Nephron (organoid): ENCODE results near the gene POLE.

Experiments
- H3K27ac Mint-ChIP-seq, 3 experiments: 2 replicates each; pipeline ENCODE4 v1.8.0; 2020; ENCODE audit warnings: mixed read lengths in 3 of 3, mild to moderate bottlenecking in 2 of 3, moderate library complexity in 1 of 3
- H3K27me3 Mint-ChIP-seq: 2 replicates; pipeline ENCODE4 v1.8.0; 2021; ENCODE audit warnings: low read depth, mild to moderate bottlenecking, moderate library complexity, mixed read lengths
- H3K36me3 Mint-ChIP-seq: 2 replicates; pipeline ENCODE4 v1.8.0; 2020; ENCODE audit warnings: low read depth, mixed read lengths
- H3K4me1 Mint-ChIP-seq: 2 replicates; pipeline ENCODE4 v1.8.0; 2020; ENCODE audit warnings: mixed read lengths
- H3K4me3 Mint-ChIP-seq, 3 experiments: 2 replicates each; pipeline ENCODE4 v1.8.0; 2020; ENCODE audit warnings: mild to moderate bottlenecking in 3 of 3, mixed read lengths in 3 of 3, moderate library complexity in 2 of 3
- H3K9me3 Mint-ChIP-seq: 2 replicates; pipeline ENCODE4 v1.8.0; 2020; ENCODE audit warnings: mixed read lengths
- CTCF ChIP-seq, 3 experiments: fragments of 200-600 bp; sonication (generic); IDR thresholded peaks; one replicate each; pipeline ENCODE4 v1.5.0; 2021; ENCODE audit warnings: antibody characterized with exemption in 3 of 3; ENCODE audit not compliant: unreplicated experiment in 3 of 3

The POLE gene

GRCh38 chr12:132653567-132654290 is 33.4 kb downstream of the POLE start:
- Mint-ChIP-seq H3K4me3 (no peak overlapping the region), H3K4me1 (no peaks in the 10 kb centered on the region), H3K27me3 (no peaks in the 10 kb centered on the region), H3K36me3 (peaks cover 62% of the 10 kb centered on the region), H3K27ac (no peak overlapping the region), H3K9me3 (no peaks in the 10 kb centered on the region)
- TF ChIP-seq CTCF (IDR thresholded peaks at IDR 0.05; ENCODE audit: unreplicated experiment in 3 of 3), result no peak

GRCh38 chr12:132651444-132652100 is 35.6 kb downstream of the POLE start:
- no peak overlapping the region for H3K4me3 Mint-ChIP-seq
- no peak overlapping the region for H3K27ac Mint-ChIP-seq
- no peaks in the 10 kb centered on the region for H3K27me3 Mint-ChIP-seq
- H3K36me3 Mint-ChIP-seq, result peaks cover 57% of the 10 kb centered on the region
- TF ChIP-seq CTCF (IDR thresholded peaks at IDR 0.05; ENCODE audit: unreplicated experiment in 3 of 3), result no peak
- H3K4me1 Mint-ChIP-seq, result no peaks in the 10 kb centered on the region
- no peaks in the 10 kb centered on the region for H3K9me3 Mint-ChIP-seq

GRCh38 chr12:132649226-132649945 is 37.8 kb downstream of the POLE start:
- no peak for TF ChIP-seq CTCF (IDR thresholded peaks at IDR 0.05; ENCODE audit: unreplicated experiment in 3 of 3)

GRCh38 chr12:132648616-132649225 is 38.4 kb downstream of the POLE start:
- Mint-ChIP-seq H3K4me1 (no peaks in the 10 kb centered on the region), H3K4me3 (no peak overlapping the region), H3K27me3 (no peaks in the 10 kb centered on the region), H3K27ac (no peak overlapping the region), H3K9me3 (no peaks in the 10 kb centered on the region), H3K36me3 (peaks cover 53% of the 10 kb centered on the region)
- no peak for TF ChIP-seq CTCF (IDR thresholded peaks at IDR 0.05; ENCODE audit: unreplicated experiment in 3 of 3)

More at GRCh38 chr12:132649226-132649945, 37.8 kb downstream of the POLE start:
- Mint-ChIP-seq H3K36me3 (peaks cover 55% of the 10 kb centered on the region), H3K4me1 (no peaks in the 10 kb centered on the region), H3K27me3 (no peaks in the 10 kb centered on the region), H3K4me3 (no peak overlapping the region), H3K27ac (no peak overlapping the region), H3K9me3 (no peaks in the 10 kb centered on the region)

GRCh38 chr12:132647858-132648257 is 39.3 kb downstream of the POLE start:
- TF ChIP-seq CTCF (IDR thresholded peaks at IDR 0.05; ENCODE audit: unreplicated experiment in 3 of 3), result no peak
- Mint-ChIP-seq H3K9me3 (no peaks in the 10 kb centered on the region), H3K27ac (no peak overlapping the region), H3K27me3 (no peaks in the 10 kb centered on the region), H3K36me3 (peaks cover 49% of the 10 kb centered on the region), H3K4me3 (no peak overlapping the region), H3K4me1 (no peaks in the 10 kb centered on the region)
